Cardiac muscle cell (in vitro differentiated cells and primary cell): ENCODE results near the gene DHX35. TPM values are rescaled to one million over a fixed set of nuclear protein-coding genes. Genes with fewer than 3 reads are reported as not detected.

Experiments
- DNase-seq, 2 donors: peaks; one replicate each; pipeline versions ENCODE4 v3.0.0 to v3.0.0-alpha.2; 2010 to 2017; ENCODE audit warnings: low read depth in 1 of 2, low spot score in 1 of 2
- H3K27ac ChIP-seq: fragments of 200-600 bp; sonication (generic); 2 replicates; pipeline ENCODE4 v1.5.1; 2016
- H3K27me3 ChIP-seq: fragments of 200-600 bp; sonication (generic); 2 replicates; pipeline ENCODE4 v1.6.0; 2016; ENCODE audit warnings: control low read depth
- H3K36me3 ChIP-seq: fragments of 200-600 bp; sonication (generic); 2 replicates; pipeline ENCODE4 v1.5.1; 2016; ENCODE audit warnings: control low read depth
- H3K4me1 ChIP-seq: fragments of 200-600 bp; sonication (generic); 2 replicates; pipeline ENCODE4 v1.8.1; 2017; ENCODE audit warnings: low read depth, mild to moderate bottlenecking, mixed run types
- H3K4me3 ChIP-seq: fragments of 200-600 bp; sonication (generic); 2 replicates; pipeline ENCODE4 v1.5.1; 2016; ENCODE audit warnings: mild to moderate bottlenecking
- H3K9me3 ChIP-seq: fragments of 200-600 bp; sonication (generic); 2 replicates; pipeline ENCODE4 v1.5.1; 2017; ENCODE audit warnings: low read depth, mild to moderate bottlenecking, control low read depth
- polyA plus RNA-seq: library from polyadenylated mRNA; unstranded; fragments of >200 nt; fragmentation: Nextera tagmentation; extraction: Ambion mirVana; gene quantifications from 2 replicates; pipeline ENCODE4 v1.2.1, GENCODE V29; 2016
- total RNA-seq: library from RNA; depleted of rRNA; stranded (reverse); fragments of >200 nt; gene quantifications from 2 replicates; pipeline ENCODE4 v1.2.3, GENCODE V29; 2016
- TF ChIP-seq, protein P1 (sequence below): IDR thresholded peaks from 2 replicates; pipeline ENCODE4 v1.5.1; 2012; ENCODE audit warnings: low read depth, mild to moderate bottlenecking, low read length

DHX35 gene
- total and polyA plus RNA-seq, 2 experiments from 2014 or later = 8.9 to 10.4 TPM

DNA sequence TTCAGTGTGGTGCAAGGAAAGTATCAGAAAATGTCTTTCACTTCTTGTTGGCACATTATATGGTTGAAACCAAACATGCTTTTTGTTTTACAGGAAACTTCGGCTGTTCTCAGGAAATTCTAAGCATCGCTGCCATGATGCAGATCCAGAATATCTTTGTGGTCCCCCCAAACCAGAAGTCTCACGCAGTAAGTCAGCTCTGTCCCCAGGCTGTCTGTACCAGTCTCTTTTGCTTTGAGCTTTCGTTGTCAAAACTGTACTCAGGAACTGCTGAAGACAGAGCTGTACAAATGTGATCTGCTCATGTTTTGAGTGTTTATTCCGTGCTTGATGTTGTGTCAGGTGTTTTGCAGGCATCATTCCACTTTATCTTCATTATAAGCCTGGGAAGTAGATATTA lies 59.6 kb downstream of the DHX35 start:
- H3K9me3 ChIP-seq = no peaks in the 10 kb centered on the region
- TF ChIP-seq, protein P1, sequence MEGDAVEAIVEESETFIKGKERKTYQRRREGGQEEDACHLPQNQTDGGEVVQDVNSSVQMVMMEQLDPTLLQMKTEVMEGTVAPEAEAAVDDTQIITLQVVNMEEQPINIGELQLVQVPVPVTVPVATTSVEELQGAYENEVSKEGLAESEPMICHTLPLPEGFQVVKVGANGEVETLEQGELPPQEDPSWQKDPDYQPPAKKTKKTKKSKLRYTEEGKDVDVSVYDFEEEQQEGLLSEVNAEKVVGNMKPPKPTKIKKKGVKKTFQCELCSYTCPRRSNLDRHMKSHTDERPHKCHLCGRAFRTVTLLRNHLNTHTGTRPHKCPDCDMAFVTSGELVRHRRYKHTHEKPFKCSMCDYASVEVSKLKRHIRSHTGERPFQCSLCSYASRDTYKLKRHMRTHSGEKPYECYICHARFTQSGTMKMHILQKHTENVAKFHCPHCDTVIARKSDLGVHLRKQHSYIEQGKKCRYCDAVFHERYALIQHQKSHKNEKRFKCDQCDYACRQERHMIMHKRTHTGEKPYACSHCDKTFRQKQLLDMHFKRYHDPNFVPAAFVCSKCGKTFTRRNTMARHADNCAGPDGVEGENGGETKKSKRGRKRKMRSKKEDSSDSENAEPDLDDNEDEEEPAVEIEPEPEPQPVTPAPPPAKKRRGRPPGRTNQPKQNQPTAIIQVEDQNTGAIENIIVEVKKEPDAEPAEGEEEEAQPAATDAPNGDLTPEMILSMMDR = no peak
- peaks cover 49% of the 10 kb centered on the region for H3K36me3 ChIP-seq
- H3K27ac ChIP-seq = no peak overlapping the region
- no peak for DNase-seq
- H3K27me3 ChIP-seq = no peaks in the 10 kb centered on the region
- no peaks in the 10 kb centered on the region for H3K4me1 ChIP-seq
- H3K4me3 ChIP-seq = no peak overlapping the region

- DNase-seq = no peak
- no peak overlapping the region for H3K27ac ChIP-seq
- TF ChIP-seq, protein P1 = no peak
- H3K4me3 ChIP-seq = no peak overlapping the region
- no peaks in the 10 kb centered on the region for H3K4me1 ChIP-seq
- peaks cover 39% of the 10 kb centered on the region for H3K36me3 ChIP-seq
- no peaks in the 10 kb centered on the region for H3K27me3 ChIP-seq
- H3K9me3 ChIP-seq = no peaks in the 10 kb centered on the region
Measured at GRCh38 chr20:39025883-39026282, 63.7 kb downstream of the DHX35 start.

GRCh38 chr20:39029364-39029763 lies 67.2 kb downstream of the DHX35 start:
- no peak for DNase-seq
- H3K27ac ChIP-seq = no peak overlapping the region
- H3K36me3 ChIP-seq = peaks cover 29% of the 10 kb centered on the region
- H3K4me3 ChIP-seq = no peak overlapping the region
- TF ChIP-seq, protein P1 = no peak
- no peaks in the 10 kb centered on the region for H3K9me3 ChIP-seq
- H3K4me1 ChIP-seq = no peaks in the 10 kb centered on the region
- H3K27me3 ChIP-seq = no peaks in the 10 kb centered on the region

DNA sequence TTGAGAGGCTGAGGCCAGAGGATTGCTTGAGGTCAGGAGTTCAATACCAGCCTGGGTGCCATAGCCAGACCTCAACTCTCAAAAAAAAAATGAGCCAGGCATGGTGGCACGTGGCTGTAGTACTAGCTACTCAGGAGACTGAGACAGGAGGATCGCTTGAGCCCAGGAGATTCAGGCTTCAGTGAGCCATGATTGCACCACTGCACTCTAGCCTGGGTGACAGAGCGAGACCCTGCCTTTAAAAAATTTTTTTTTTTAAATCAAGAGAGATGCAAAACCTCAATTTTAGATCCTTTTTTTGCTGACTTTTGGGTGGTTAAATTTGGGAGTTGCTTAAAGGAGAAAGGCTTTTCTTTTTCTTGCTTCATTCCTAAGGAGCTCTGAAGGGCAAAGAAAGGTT lies 70.9 kb downstream of the DHX35 start:
- no peak overlapping the region for H3K4me3 ChIP-seq
- no peaks in the 10 kb centered on the region for H3K4me1 ChIP-seq
- DNase-seq = no peak
- no peaks in the 10 kb centered on the region for H3K27me3 ChIP-seq
- TF ChIP-seq, protein P1 = no peak
- no peaks in the 10 kb centered on the region for H3K9me3 ChIP-seq
- no peak overlapping the region for H3K27ac ChIP-seq
- peaks cover 34% of the 10 kb centered on the region for H3K36me3 ChIP-seq

GRCh38 chr20:39036011-39036410 lies 73.9 kb downstream of the DHX35 start:
- Histone ChIP-seq H3K4me3 (no peak overlapping the region), H3K27ac (no peak overlapping the region), H3K36me3 (peaks cover 38% of the 10 kb centered on the region), H3K4me1 (no peaks in the 10 kb centered on the region), H3K9me3 (no peaks in the 10 kb centered on the region), H3K27me3 (no peaks in the 10 kb centered on the region)
- TF ChIP-seq, protein P1 = no peak
- no peak for DNase-seq

- Histone ChIP-seq H3K4me1 (no peaks in the 10 kb centered on the region), H3K27ac (no peak overlapping the region), H3K9me3 (no peaks in the 10 kb centered on the region), H3K4me3 (no peak overlapping the region), H3K27me3 (no peaks in the 10 kb centered on the region), H3K36me3 (peaks cover 34% of the 10 kb centered on the region)
- TF ChIP-seq, protein P1 = no peak
- DNase-seq = no peak
Measured at GRCh38 chr20:39036851-39037250, 74.7 kb downstream of the DHX35 start.
